Measurements from ENCODE around the gene IGSF5.
"Not testable (repeated sequence)": the region's sequence is repeated elsewhere in the genome, so short reads cannot be mapped to it uniquely, and the experiment has no call there.

The IGSF5 gene

GRCh38 chr21:39727401-39728120, 17.4 kb upstream of the IGSF5 start:
- Mint-ChIP-seq H3K9me3 (no peaks in the 10 kb centered on the region), H3K27me3 (peaks cover 3% of the 10 kb centered on the region), H3K27ac (no peak overlapping the region), H3K36me3 (no peaks in the 10 kb centered on the region), H3K4me3 (no peak overlapping the region), H3K4me1 (no peaks in the 10 kb centered on the region)

GRCh38 chr21:39728341-39728740, 16.6 kb upstream of the IGSF5 start:
- H3K4me1 Mint-ChIP-seq = no peaks in the 10 kb centered on the region
- H3K9me3 Mint-ChIP-seq = no peaks in the 10 kb centered on the region
- no peaks in the 10 kb centered on the region for H3K36me3 Mint-ChIP-seq

GRCh38 chr21:39730418-39731157, 14.4 kb upstream of the IGSF5 start:
- Mint-ChIP-seq H3K27ac (no peak overlapping the region), H3K27me3 (peaks cover 5% of the 10 kb centered on the region), H3K4me1 (no peaks in the 10 kb centered on the region), H3K9me3 (no peaks in the 10 kb centered on the region), H3K4me3 (no peak overlapping the region), H3K36me3 (no peaks in the 10 kb centered on the region)

More at GRCh38 chr21:39728341-39728740, 16.6 kb upstream of the IGSF5 start:
- Mint-ChIP-seq H3K27ac (no peak overlapping the region), H3K27me3 (peaks cover 3% of the 10 kb centered on the region), H3K4me3 (no peak overlapping the region)

- Mint-ChIP-seq H3K4me3 (no peak overlapping the region), H3K9me3 (no peaks in the 10 kb centered on the region), H3K4me1 (no peaks in the 10 kb centered on the region), H3K27ac (no peak overlapping the region), H3K36me3 (no peaks in the 10 kb centered on the region), H3K27me3 (peaks cover 6% of the 10 kb centered on the region)
These were observed 8.3 kb upstream of the IGSF5 start for GRCh38 chr21:39736716-39737115.

- Mint-ChIP-seq H3K4me1 (no peaks in the 10 kb centered on the region), H3K27me3 (peaks cover 4% of the 10 kb centered on the region), H3K9me3 (no peaks in the 10 kb centered on the region), H3K27ac (no peak overlapping the region), H3K4me3 (no peak overlapping the region), H3K36me3 (no peaks in the 10 kb centered on the region)
These were observed 7.5 kb upstream of the IGSF5 start for GRCh38 chr21:39737376-39738000.

- H3K27ac Mint-ChIP-seq = no peak overlapping the region
- H3K27me3 Mint-ChIP-seq = peaks cover 4% of the 10 kb centered on the region
- H3K4me1 Mint-ChIP-seq = no peaks in the 10 kb centered on the region
- H3K9me3 Mint-ChIP-seq = no peaks in the 10 kb centered on the region
- H3K36me3 Mint-ChIP-seq = no peaks in the 10 kb centered on the region
- no peak overlapping the region for H3K4me3 Mint-ChIP-seq
These were observed 6.4 kb upstream of the IGSF5 start for GRCh38 chr21:39738566-39738965.

- not testable (repeated sequence) for H3K4me1 Mint-ChIP-seq, H3K27me3 Mint-ChIP-seq, H3K36me3 Mint-ChIP-seq, H3K27ac Mint-ChIP-seq, H3K9me3 Mint-ChIP-seq, H3K4me3 Mint-ChIP-seq
These were observed 5.5 kb upstream of the IGSF5 start for GRCh38 chr21:39739531-39739930.

- H3K27me3 Mint-ChIP-seq, H3K4me3 Mint-ChIP-seq, H3K36me3 Mint-ChIP-seq, H3K4me1 Mint-ChIP-seq, H3K27ac Mint-ChIP-seq, H3K9me3 Mint-ChIP-seq: not testable (repeated sequence)
These were observed 2.4 kb upstream of the IGSF5 start for GRCh38 chr21:39742561-39742960.

GRCh38 chr21:39745332-39745731, 349 bp downstream of the IGSF5 start:
- not testable (repeated sequence) for H3K4me3 Mint-ChIP-seq, H3K36me3 Mint-ChIP-seq, H3K27me3 Mint-ChIP-seq, H3K4me1 Mint-ChIP-seq, H3K27ac Mint-ChIP-seq, H3K9me3 Mint-ChIP-seq

- Mint-ChIP-seq H3K4me3 (no peak overlapping the region), H3K9me3 (no peaks in the 10 kb centered on the region), H3K27me3 (peaks cover 2% of the 10 kb centered on the region), H3K36me3 (no peaks in the 10 kb centered on the region), H3K4me1 (no peaks in the 10 kb centered on the region), H3K27ac (no peak overlapping the region)
These were observed 5.7 kb downstream of the IGSF5 start for GRCh38 chr21:39750670-39751069.

GRCh38 chr21:39754811-39755210, 9.8 kb downstream of the IGSF5 start:
- Mint-ChIP-seq H3K4me3 (no peak overlapping the region), H3K36me3 (no peaks in the 10 kb centered on the region), H3K9me3 (no peaks in the 10 kb centered on the region), H3K4me1 (no peaks in the 10 kb centered on the region), H3K27me3 (peaks cover 3% of the 10 kb centered on the region), H3K27ac (no peak overlapping the region)

- H3K9me3 Mint-ChIP-seq = no peaks in the 10 kb centered on the region
- peaks cover 5% of the 10 kb centered on the region for H3K27me3 Mint-ChIP-seq
- H3K4me1 Mint-ChIP-seq = no peaks in the 10 kb centered on the region
- H3K27ac Mint-ChIP-seq = no peak overlapping the region
- H3K36me3 Mint-ChIP-seq = no peaks in the 10 kb centered on the region
- H3K4me3 Mint-ChIP-seq = no peak overlapping the region
These were observed 11.3 kb downstream of the IGSF5 start for GRCh38 chr21:39756285-39756684.

GRCh38 chr21:39763272-39763970, 18.4 kb downstream of the IGSF5 start:
- Mint-ChIP-seq H3K9me3 (no peaks in the 10 kb centered on the region), H3K27ac (no peak overlapping the region), H3K27me3 (peaks cover 1% of the 10 kb centered on the region), H3K4me3 (no peak overlapping the region), H3K36me3 (no peaks in the 10 kb centered on the region), H3K4me1 (no peaks in the 10 kb centered on the region)

GRCh38 chr21:39774227-39774626, 29.2 kb downstream of the IGSF5 start:
- Mint-ChIP-seq H3K27ac (no peak overlapping the region), H3K4me3 (no peak overlapping the region), H3K27me3 (peaks cover 4% of the 10 kb centered on the region), H3K4me1 (no peaks in the 10 kb centered on the region), H3K36me3 (no peaks in the 10 kb centered on the region), H3K9me3 (no peaks in the 10 kb centered on the region)

- Mint-ChIP-seq H3K4me3 (no peak overlapping the region), H3K27me3 (peaks cover 4% of the 10 kb centered on the region), H3K9me3 (no peaks in the 10 kb centered on the region), H3K4me1 (no peaks in the 10 kb centered on the region), H3K36me3 (no peaks in the 10 kb centered on the region), H3K27ac (no peak overlapping the region)
These were observed 30.8 kb downstream of the IGSF5 start for GRCh38 chr21:39775816-39776215.

- peaks cover 4% of the 10 kb centered on the region for H3K27me3 Mint-ChIP-seq
- no peaks in the 10 kb centered on the region for H3K9me3 Mint-ChIP-seq
- no peak overlapping the region for H3K27ac Mint-ChIP-seq
- no peaks in the 10 kb centered on the region for H3K36me3 Mint-ChIP-seq
- no peak overlapping the region for H3K4me3 Mint-ChIP-seq
- H3K4me1 Mint-ChIP-seq = no peaks in the 10 kb centered on the region
These were observed 31.6 kb downstream of the IGSF5 start for GRCh38 chr21:39776589-39776988.

Data from activated naive CD4-positive, alpha-beta T cell treated with anti-CD3 and anti-CD28 coated beads, Interleukin-2, amount 50 U/mL, for 24 hours (primary cell).